HEK293 (cell line): ENCODE data around the gene NFIB.

Experiments used
- CTCF ChIA-PET: fragments of 350-600 bp; formaldehyde crosslinking; extraction: SDS; loops from one replicate; lab custom pipeline; 2021; ENCODE audit warnings: antibody characterized with exemption; lab: Yijun Ruan, JAX
- POLR2A ChIA-PET: fragments of 300-600 bp; formaldehyde crosslinking; extraction: SDS; loops from one replicate; lab custom pipeline; 2020; ENCODE audit warnings: antibody characterized with exemption, inconsistent platforms; lab: Yijun Ruan, JAX
- H3K27ac ChIP-seq: fragments of 200-500 bp; sonication (Bioruptor generic); 2 replicates; pipeline ENCODE4 v1.5.1; 2014; ENCODE audit warnings: low read depth, low read length, control low read depth, inconsistent platforms; ENCODE audit errors: extremely low read depth
- H3K36me3 ChIP-seq, 2 experiments: fragments of 200-500 bp in 1 of 2; sonication (Bioruptor generic) in 1 of 2; 1 replicate in 1 of 2; 2 replicates in 1 of 2; pipeline ENCODE4 v1.5.1; 2014 to 2017; ENCODE audit warnings: inconsistent platforms in 2 of 2, low read length in 2 of 2; ENCODE audit not compliant: control insufficient read depth in 2 of 2, insufficient read depth in 1 of 2
- H3K4me1 ChIP-seq: fragments of 200-500 bp; sonication (Bioruptor generic); 2 replicates; pipeline ENCODE4 v1.5.1; 2014; ENCODE audit warnings: mild to moderate bottlenecking, low read length, inconsistent platforms; ENCODE audit not compliant: control insufficient read depth, insufficient read depth
- H3K4me3 ChIP-seq: 2 replicates; pipeline ENCODE4 v1.5.1; 2011; ENCODE audit warnings: low read depth, mild to moderate bottlenecking, control low read depth, low read length, moderate library complexity
- H3K9me3 ChIP-seq: fragments of 200-500 bp; sonication (Bioruptor generic); 2 replicates; pipeline ENCODE4 v1.5.1; 2014; ENCODE audit warnings: low read depth, low read length, inconsistent platforms; ENCODE audit not compliant: control insufficient read depth, insufficient read depth
- EGR2 ChIP-seq: fragments of 450-650 bp; formaldehyde crosslinking; IDR thresholded peaks from 2 replicates; pipeline ENCODE4 v1.5.1; 2016; ENCODE audit warnings: low read depth, missing biosample characterization, missing genetic modification characterization
- FEZF1 ChIP-seq: fragments of 450-650 bp; formaldehyde crosslinking; IDR thresholded peaks from 2 replicates; pipeline ENCODE4 v1.5.1; 2016; ENCODE audit warnings: missing biosample characterization, missing genetic modification characterization
- HOXC10 ChIP-seq: sonication (generic); formaldehyde crosslinking; IDR thresholded peaks from 2 replicates; pipeline ENCODE4 v1.8.1; 2023; ENCODE audit warnings: mild to moderate bottlenecking, missing genetic modification reagents
- IKZF3 ChIP-seq: fragments of 450-650 bp; IDR thresholded peaks from 2 replicates; pipeline ENCODE4 v1.5.0; 2018; ENCODE audit warnings: missing biosample characterization, mild to moderate bottlenecking, missing genetic modification characterization, moderate library complexity
- KLF17 ChIP-seq: fragments of 450-650 bp; formaldehyde crosslinking; IDR thresholded peaks from 2 replicates; pipeline ENCODE4 v1.5.1; 2016; ENCODE audit warnings: missing biosample characterization, missing genetic modification characterization
- PRDM4 ChIP-seq: fragments of 450-650 bp; formaldehyde crosslinking; IDR thresholded peaks from 2 replicates; pipeline ENCODE4 v1.5.1; 2017; ENCODE audit warnings: missing biosample characterization, missing genetic modification characterization
- PRDM6 ChIP-seq: fragments of 450-650 bp; formaldehyde crosslinking; IDR thresholded peaks from 2 replicates; pipeline ENCODE4 v1.5.1; 2017; ENCODE audit warnings: missing biosample characterization, missing genetic modification characterization
- REPIN1 ChIP-seq: fragments of 450-650 bp; formaldehyde crosslinking; IDR thresholded peaks from 2 replicates; pipeline ENCODE4 v1.5.1; 2017; ENCODE audit warnings: missing biosample characterization, missing genetic modification characterization, low read depth
- ZBTB21 ChIP-seq: fragments of 450-650 bp; formaldehyde crosslinking; IDR thresholded peaks from 2 replicates; pipeline ENCODE4 v1.5.1; 2017; ENCODE audit warnings: missing biosample characterization, missing genetic modification characterization
- ZBTB26 ChIP-seq: fragments of 450-650 bp; formaldehyde crosslinking; optimal IDR thresholded peaks from 2 replicates; pipeline ENCODE3; 2016; ENCODE audit warnings: missing biosample characterization, mild to moderate bottlenecking, missing genetic modification characterization
- ZBTB8A ChIP-seq: fragments of 450-650 bp; formaldehyde crosslinking; IDR thresholded peaks from 2 replicates; pipeline ENCODE4 v1.5.1; 2016; ENCODE audit warnings: missing biosample characterization, missing genetic modification characterization
- ZNF274 ChIP-seq, 2 experiments: fragments of 200-500 bp in 1 of 2; fragments of 450-650 bp in 1 of 2; sonication (Bioruptor generic) in 1 of 2; formaldehyde crosslinking in 1 of 2; IDR thresholded peaks; 2 replicates each; pipeline versions ENCODE4 v1.5.1 to v1.6.1; 2014 to 2016; ENCODE audit warnings: borderline replicate concordance in 1 of 2, inconsistent platforms in 1 of 2, low read length in 1 of 2, missing biosample characterization in 1 of 2, missing genetic modification characterization in 1 of 2
- ZNF558 ChIP-seq: fragments of 450-650 bp; formaldehyde crosslinking; IDR thresholded peaks from 2 replicates; pipeline ENCODE4 v1.5.1; 2016; ENCODE audit warnings: missing biosample characterization, missing genetic modification characterization
- ZNF629 ChIP-seq: fragments of 450-650 bp; formaldehyde crosslinking; IDR thresholded peaks from 2 replicates; pipeline ENCODE4 v1.5.1; 2017; ENCODE audit warnings: missing biosample characterization, missing genetic modification characterization
- ZNF830 ChIP-seq: fragments of 450-650 bp; IDR thresholded peaks from 2 replicates; pipeline ENCODE4 v1.5.0; 2018; ENCODE audit warnings: missing biosample characterization, missing genetic modification characterization, low read depth, mild to moderate bottlenecking, moderate library complexity
- TF ChIP-seq, protein P1 (sequence below): fragments of 450-650 bp; formaldehyde crosslinking; IDR thresholded peaks from 2 replicates; pipeline ENCODE4 v1.5.1; 2016; ENCODE audit warnings: missing biosample characterization, missing genetic modification characterization
- TF ChIP-seq, protein P2 (sequence below): fragments of 450-650 bp; formaldehyde crosslinking; IDR thresholded peaks from 2 replicates; pipeline ENCODE4 v1.5.1; 2016; ENCODE audit warnings: missing biosample characterization, missing genetic modification characterization, low read depth
- TF ChIP-seq, protein P3 (sequence below): fragments of 450-650 bp; formaldehyde crosslinking; IDR thresholded peaks from 2 replicates; pipeline ENCODE4 v1.5.1; 2016; ENCODE audit warnings: missing biosample characterization, missing genetic modification characterization

Gene NFIB

GRCh38 chr9:14275331-14275730 is 38.6 kb downstream of the NFIB start:
- TF ChIP-seq REPIN1 (tag by site-specific recombination) (no peak), EGR2 (tag by site-specific recombination) (no peak), HOXC10 (CRISPR knock-in tag) (no peak), ZNF830 (tag by site-specific recombination) (no peak), ZBTB8A (no peak), ZNF558 (tag by site-specific recombination) (no peak)
- TF ChIP-seq, all 188 proteins: peak for 0
- no peaks in the 10 kb centered on the region for H3K9me3 ChIP-seq
- no peak overlapping the region for H3K27ac ChIP-seq
- no peaks in the 10 kb centered on the region for H3K36me3 ChIP-seq
- POLR2A ChIA-PET: interaction anchor here (0.8 to 1.2 kb wide), 2 partner anchors 39 to 179 kb away, joined by 3 read pairs; no protein-coding TSS in a partner anchor
- no peak overlapping the region for H3K4me3 ChIP-seq
- H3K4me1 ChIP-seq: peaks cover 53% of the 10 kb centered on the region
- CTCF ChIA-PET: no interaction called here

DNA sequence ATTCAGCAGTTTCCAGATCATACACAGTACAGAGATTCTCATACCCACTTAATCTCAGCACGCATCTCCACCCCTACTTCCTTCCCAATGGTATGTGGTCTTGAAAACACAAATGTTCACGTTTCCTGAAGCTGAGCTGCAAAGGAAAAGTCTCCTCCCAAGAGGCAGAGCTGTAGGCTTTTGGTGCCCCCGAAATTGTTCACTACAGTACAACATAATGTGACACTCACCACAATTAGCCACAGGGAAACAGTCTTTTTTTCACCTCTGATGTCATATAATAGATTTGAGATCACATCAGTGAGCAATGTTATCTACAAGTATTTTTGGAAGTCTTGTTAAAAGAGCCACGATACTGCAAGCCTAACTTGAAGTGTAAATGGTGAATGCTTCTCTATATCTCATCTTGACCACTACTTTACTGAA is 40.2 kb downstream of the NFIB start:
- Histone ChIP-seq H3K4me1 (peaks cover 55% of the 10 kb centered on the region), H3K9me3 (no peaks in the 10 kb centered on the region), H3K4me3 (no peak overlapping the region), H3K36me3 (no peaks in the 10 kb centered on the region), H3K27ac (peak overlapping the region; percentile 56)
- ChIA-PET POLR2A (no interaction called here), CTCF (interaction anchor here (0.8 kb wide), 1 partner anchor 79 kb away, joined by 3 read pairs; no protein-coding TSS in a partner anchor)
- peak; percentile 75; the same call in 1 of the 2 replicates for TF ChIP-seq PRDM4 (tag by site-specific recombination)
- peak; percentile 96 for TF ChIP-seq FEZF1 (tag by site-specific recombination)
- TF ChIP-seq, protein P1, sequence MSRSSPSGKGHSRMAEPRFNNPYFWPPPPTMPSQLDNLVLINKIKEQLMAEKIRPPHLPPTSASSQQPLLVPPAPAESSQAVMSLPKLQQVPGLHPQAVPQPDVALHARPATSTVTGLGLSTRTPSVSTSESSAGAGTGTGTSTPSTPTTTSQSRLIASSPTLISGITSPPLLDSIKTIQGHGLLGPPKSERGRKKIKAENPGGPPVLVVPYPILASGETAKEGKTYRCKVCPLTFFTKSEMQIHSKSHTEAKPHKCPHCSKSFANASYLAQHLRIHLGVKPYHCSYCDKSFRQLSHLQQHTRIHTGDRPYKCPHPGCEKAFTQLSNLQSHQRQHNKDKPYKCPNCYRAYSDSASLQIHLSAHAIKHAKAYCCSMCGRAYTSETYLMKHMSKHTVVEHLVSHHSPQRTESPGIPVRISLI: 0 out of 2 replicates have a peak, but pooled peaks have one; percentile 31
- no peak for TF ChIP-seq ZBTB26 (tag by site-specific recombination)
- 0 out of 2 replicates have a peak, but pooled peaks have one; percentile 17 for TF ChIP-seq IKZF3 (tag by site-specific recombination)
- no peak for TF ChIP-seq KLF17 (tag by site-specific recombination)
- TF ChIP-seq ZBTB21 (tag by site-specific recombination): peak; percentile 82
- peak; percentile 60 for TF ChIP-seq PRDM6 (tag by site-specific recombination)
- TF ChIP-seq ZNF629 (tag by site-specific recombination): peak; percentile 81
- TF ChIP-seq, protein P2, sequence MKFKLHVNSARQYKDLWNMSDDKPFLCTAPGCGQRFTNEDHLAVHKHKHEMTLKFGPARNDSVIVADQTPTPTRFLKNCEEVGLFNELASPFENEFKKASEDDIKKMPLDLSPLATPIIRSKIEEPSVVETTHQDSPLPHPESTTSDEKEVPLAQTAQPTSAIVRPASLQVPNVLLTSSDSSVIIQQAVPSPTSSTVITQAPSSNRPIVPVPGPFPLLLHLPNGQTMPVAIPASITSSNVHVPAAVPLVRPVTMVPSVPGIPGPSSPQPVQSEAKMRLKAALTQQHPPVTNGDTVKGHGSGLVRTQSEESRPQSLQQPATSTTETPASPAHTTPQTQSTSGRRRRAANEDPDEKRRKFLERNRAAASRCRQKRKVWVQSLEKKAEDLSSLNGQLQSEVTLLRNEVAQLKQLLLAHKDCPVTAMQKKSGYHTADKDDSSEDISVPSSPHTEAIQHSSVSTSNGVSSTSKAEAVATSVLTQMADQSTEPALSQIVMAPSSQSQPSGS: 0 out of 2 replicates have a peak, but pooled peaks have one; percentile 10
- no peak for TF ChIP-seq ZNF274 (IDR thresholded peaks at IDR 0.05; ENCODE audit: low read length)
- no peak for TF ChIP-seq ZNF274 (tag by site-specific recombination; IDR thresholded peaks at IDR 0.05; ENCODE audit: borderline replicate concordance)
- TF ChIP-seq, protein P3, sequence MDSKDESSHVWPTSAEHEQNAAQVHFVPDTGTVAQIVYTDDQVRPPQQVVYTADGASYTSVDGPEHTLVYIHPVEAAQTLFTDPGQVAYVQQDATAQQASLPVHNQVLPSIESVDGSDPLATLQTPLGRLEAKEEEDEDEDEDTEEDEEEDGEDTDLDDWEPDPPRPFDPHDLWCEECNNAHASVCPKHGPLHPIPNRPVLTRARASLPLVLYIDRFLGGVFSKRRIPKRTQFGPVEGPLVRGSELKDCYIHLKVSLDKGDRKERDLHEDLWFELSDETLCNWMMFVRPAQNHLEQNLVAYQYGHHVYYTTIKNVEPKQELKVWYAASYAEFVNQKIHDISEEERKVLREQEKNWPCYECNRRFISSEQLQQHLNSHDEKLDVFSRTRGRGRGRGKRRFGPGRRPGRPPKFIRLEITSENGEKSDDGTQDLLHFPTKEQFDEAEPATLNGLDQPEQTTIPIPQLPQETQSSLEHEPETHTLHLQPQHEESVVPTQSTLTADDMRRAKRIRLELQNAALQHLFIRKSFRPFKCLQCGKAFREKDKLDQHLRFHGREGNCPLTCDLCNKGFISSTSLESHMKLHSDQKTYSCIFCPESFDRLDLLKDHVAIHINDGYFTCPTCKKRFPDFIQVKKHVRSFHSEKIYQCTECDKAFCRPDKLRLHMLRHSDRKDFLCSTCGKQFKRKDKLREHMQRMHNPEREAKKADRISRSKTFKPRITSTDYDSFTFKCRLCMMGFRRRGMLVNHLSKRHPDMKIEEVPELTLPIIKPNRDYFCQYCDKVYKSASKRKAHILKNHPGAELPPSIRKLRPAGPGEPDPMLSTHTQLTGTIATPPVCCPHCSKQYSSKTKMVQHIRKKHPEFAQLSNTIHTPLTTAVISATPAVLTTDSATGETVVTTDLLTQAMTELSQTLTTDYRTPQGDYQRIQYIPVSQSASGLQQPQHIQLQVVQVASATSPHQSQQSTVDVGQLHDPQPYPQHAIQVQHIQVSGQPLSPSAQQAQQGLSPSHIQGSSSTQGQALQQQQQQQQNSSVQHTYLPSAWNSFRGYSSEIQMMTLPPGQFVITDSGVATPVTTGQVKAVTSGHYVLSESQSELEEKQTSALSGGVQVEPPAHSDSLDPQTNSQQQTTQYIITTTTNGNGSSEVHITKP (tag by site-specific recombination): peak; percentile 68; the same call in 1 of the 2 replicates
